HL-60/S4 treated with phorbol 12-myristate 13-acetate at 8.2 ng/mL for 4 days and 3 days (cell line): Measurements from ENCODE around the gene ACTL10.
"Not testable (repeated sequence)": the region's sequence is repeated elsewhere in the genome, so short reads cannot be mapped to it uniquely, and the experiment has no call there.

Source experiments
- in situ Hi-C: fragments of 300-500 bp; cut with MboI; formaldehyde crosslinking; loops from 2 replicates; pipeline ENCODE4 v1.15.0; 2022; ENCODE audit warnings: low sequenced_read_pairs

ACTL10 gene

GRCh38 chr20:33666293-33667244, at the start of gene ACTL10:
ACTL10 (plus strand) TSS chr20:33666943; CDS start chr20:33667498, 555 bp downstream.
- in situ Hi-C loops: no loop called here

- in situ Hi-C loops: no loop called here
Observed at GRCh38 chr20:33621717-33622400, 44.9 kb upstream of the ACTL10 start.

- in situ Hi-C loops: no loop called here
Observed at GRCh38 chr20:33622705-33623365, 43.9 kb upstream of the ACTL10 start.

- in situ Hi-C loops: no loop called here
Observed at GRCh38 chr20:33624399-33624798, 42.3 kb upstream of the ACTL10 start.

GRCh38 chr20:33626190-33626589, 40.6 kb upstream of the ACTL10 start:
- in situ Hi-C loops: no loop called here

- in situ Hi-C loops: no loop called here
Observed at GRCh38 chr20:33627577-33628216, 39.0 kb upstream of the ACTL10 start.

GRCh38 chr20:33629533-33629932, 37.2 kb upstream of the ACTL10 start:
- in situ Hi-C loops: no loop called here

GRCh38 chr20:33629979-33630378, 36.8 kb upstream of the ACTL10 start:
- in situ Hi-C loops: no loop called here

GRCh38 chr20:33630507-33630906, 36.2 kb upstream of the ACTL10 start:
- in situ Hi-C loops: no loop called here

GRCh38 chr20:33631910-33632309, 34.8 kb upstream of the ACTL10 start:
- in situ Hi-C loops: not testable (repeated sequence)

- in situ Hi-C loops: no loop called here
Observed at GRCh38 chr20:33635341-33635740, 31.4 kb upstream of the ACTL10 start.

- in situ Hi-C loops: no loop called here
Observed at GRCh38 chr20:33636776-33637175, 30.0 kb upstream of the ACTL10 start.

- in situ Hi-C loops: no loop called here
Observed at GRCh38 chr20:33640287-33640686, 26.5 kb upstream of the ACTL10 start.

GRCh38 chr20:33644313-33645071, 22.3 kb upstream of the ACTL10 start:
- in situ Hi-C loops: no loop called here

GRCh38 chr20:33645072-33645358, 21.7 kb upstream of the ACTL10 start:
- in situ Hi-C loops: no loop called here

GRCh38 chr20:33645396-33645795, 21.3 kb upstream of the ACTL10 start:
- in situ Hi-C loops: no loop called here

GRCh38 chr20:33646191-33646590, 20.6 kb upstream of the ACTL10 start:
- in situ Hi-C loops: no loop called here

- in situ Hi-C loops: not testable (repeated sequence)
Observed at GRCh38 chr20:33646959-33647602, 19.7 kb upstream of the ACTL10 start.

GRCh38 chr20:33647603-33648395, 18.9 kb upstream of the ACTL10 start:
- in situ Hi-C loops: no loop called here
